Lower lobe of right lung (tissue), 2 donors: ENCODE results near the gene LRP3. TPM values are rescaled to one million over a fixed set of nuclear protein-coding genes. Genes with fewer than 3 reads are reported as not detected.

ENCODE experiments used
- ATAC-seq, 2 donors: fragments of 200-7000 bp; cut with Tn5 transposase; one replicate each; pipeline ENCODE4 v1.9.1; 2020 to 2022; ENCODE audit warnings: mild to moderate bottlenecking in 2 of 2, moderate library complexity in 2 of 2
- DNase-seq: peaks from one replicate; pipeline ENCODE4 v3.0.0-alpha.2; 2020
- H3K27ac ChIP-seq: fragments of 200-600 bp; one replicate; pipeline ENCODE4 v1.8.0; 2022
- H3K27me3 ChIP-seq: fragments of 200-600 bp; one replicate; pipeline ENCODE4 v1.8.0; 2022; ENCODE audit warnings: low read depth
- H3K36me3 ChIP-seq: fragments of 200-600 bp; one replicate; pipeline ENCODE4 v1.8.0; 2022; ENCODE audit warnings: mild to moderate bottlenecking
- H3K4me1 ChIP-seq: fragments of 200-600 bp; one replicate; pipeline ENCODE4 v1.8.0; 2022
- H3K4me3 ChIP-seq: fragments of 200-600 bp; one replicate; pipeline ENCODE4 v1.8.0; 2022; ENCODE audit warnings: mild to moderate bottlenecking
- H3K9me3 ChIP-seq: fragments of 200-600 bp; one replicate; pipeline ENCODE4 v1.8.0; 2022
- intact Hi-C: fragments of 100-400 bp; cut with DNase I; formaldehyde crosslinking; loops from one replicate; pipeline ENCODE4 v1.11.0; 2022
- total RNA-seq: library from RNA; stranded (reverse); fragmentation: NEBNext Ultra II Directional; extraction: Animal tissue kit (Norgen Biotek cat#: 25700); gene quantifications from one replicate; pipeline ENCODE4 v1.2.1, GENCODE V29; 2021
- TF ChIP-seq, protein P1 (sequence below): fragments of 200-600 bp; IDR thresholded peaks from one replicate; pipeline ENCODE4 v1.8.0; 2022; ENCODE audit warnings: antibody characterized with exemption, mild to moderate bottlenecking
- donor health status: DM: no; HTN: yes; CAD: no; lungs with severe emphysema.

Gene LRP3
- total RNA-seq, 1 donor from 2014 or later: 13.8 TPM

DNA sequence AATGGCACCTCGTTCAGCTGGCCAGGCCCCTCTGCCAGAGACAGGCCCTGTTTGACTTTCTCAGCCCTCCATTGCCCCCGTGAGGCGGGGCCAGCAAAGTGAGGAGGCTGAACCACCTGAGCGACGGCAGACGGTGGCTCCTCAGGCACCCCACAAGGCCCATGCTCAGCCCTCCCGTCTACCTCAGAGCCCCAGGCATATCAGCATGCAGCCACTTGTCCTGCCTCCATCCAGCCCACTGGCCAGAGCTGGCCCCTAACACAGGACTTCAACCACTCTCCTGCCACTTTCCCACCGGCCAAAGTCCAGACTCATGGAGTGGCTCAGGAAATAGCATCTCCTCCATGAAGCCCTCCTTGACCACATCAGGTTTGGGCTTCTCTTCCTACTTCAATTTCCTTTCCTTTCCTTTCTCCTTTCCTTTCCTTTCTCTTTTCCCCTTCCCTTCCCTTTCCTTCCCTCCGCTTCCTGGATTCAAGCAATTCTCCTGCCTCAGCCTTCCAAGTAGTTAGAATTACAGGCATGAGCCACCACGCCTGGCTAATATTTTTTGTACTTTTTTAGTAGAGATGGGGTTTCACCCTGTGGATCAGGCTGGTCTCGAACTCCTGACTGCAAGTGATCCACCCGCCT is 22.2 kb downstream of the LRP3 start:
- no peaks in the 10 kb centered on the region for H3K36me3 ChIP-seq
- H3K27ac ChIP-seq: no peak overlapping the region
- TF ChIP-seq, protein P1, sequence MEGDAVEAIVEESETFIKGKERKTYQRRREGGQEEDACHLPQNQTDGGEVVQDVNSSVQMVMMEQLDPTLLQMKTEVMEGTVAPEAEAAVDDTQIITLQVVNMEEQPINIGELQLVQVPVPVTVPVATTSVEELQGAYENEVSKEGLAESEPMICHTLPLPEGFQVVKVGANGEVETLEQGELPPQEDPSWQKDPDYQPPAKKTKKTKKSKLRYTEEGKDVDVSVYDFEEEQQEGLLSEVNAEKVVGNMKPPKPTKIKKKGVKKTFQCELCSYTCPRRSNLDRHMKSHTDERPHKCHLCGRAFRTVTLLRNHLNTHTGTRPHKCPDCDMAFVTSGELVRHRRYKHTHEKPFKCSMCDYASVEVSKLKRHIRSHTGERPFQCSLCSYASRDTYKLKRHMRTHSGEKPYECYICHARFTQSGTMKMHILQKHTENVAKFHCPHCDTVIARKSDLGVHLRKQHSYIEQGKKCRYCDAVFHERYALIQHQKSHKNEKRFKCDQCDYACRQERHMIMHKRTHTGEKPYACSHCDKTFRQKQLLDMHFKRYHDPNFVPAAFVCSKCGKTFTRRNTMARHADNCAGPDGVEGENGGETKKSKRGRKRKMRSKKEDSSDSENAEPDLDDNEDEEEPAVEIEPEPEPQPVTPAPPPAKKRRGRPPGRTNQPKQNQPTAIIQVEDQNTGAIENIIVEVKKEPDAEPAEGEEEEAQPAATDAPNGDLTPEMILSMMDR: no peak
- no peak for ATAC-seq
- intact Hi-C loops: no loop called here
- no peak for DNase-seq
- no peaks in the 10 kb centered on the region for H3K9me3 ChIP-seq
- H3K27me3 ChIP-seq: peaks cover 4% of the 10 kb centered on the region
- H3K4me3 ChIP-seq: no peak overlapping the region
- H3K4me1 ChIP-seq: no peaks in the 10 kb centered on the region

DNA sequence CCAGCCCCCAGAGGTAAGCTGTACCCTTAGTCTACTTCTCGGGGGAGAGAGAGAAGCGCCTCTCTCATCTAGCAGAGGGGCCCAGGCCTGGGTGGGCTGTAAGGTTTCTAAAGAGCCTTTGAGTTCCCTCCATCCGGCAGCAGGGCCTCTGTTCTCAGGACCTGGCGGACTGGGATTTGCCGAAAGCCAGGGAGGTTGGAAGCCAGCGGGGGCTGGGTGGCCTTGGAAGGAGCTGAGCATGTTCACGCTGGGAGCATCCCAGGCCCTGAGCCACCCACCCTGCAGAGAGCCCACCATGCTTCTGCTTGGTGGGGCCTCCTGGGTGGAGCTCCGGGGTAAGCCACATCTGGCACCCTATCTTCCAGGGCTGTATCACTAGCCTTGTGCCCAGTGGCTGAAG is 23.8 kb downstream of the LRP3 start:
- Histone ChIP-seq H3K4me3 (no peak overlapping the region), H3K4me1 (no peaks in the 10 kb centered on the region), H3K9me3 (no peaks in the 10 kb centered on the region), H3K27me3 (peaks cover 11% of the 10 kb centered on the region), H3K27ac (no peak overlapping the region), H3K36me3 (no peaks in the 10 kb centered on the region)
- ATAC-seq (no peak), DNase-seq (no peak)
- TF ChIP-seq, protein P1: no peak
- intact Hi-C loops: no loop called here

DNA sequence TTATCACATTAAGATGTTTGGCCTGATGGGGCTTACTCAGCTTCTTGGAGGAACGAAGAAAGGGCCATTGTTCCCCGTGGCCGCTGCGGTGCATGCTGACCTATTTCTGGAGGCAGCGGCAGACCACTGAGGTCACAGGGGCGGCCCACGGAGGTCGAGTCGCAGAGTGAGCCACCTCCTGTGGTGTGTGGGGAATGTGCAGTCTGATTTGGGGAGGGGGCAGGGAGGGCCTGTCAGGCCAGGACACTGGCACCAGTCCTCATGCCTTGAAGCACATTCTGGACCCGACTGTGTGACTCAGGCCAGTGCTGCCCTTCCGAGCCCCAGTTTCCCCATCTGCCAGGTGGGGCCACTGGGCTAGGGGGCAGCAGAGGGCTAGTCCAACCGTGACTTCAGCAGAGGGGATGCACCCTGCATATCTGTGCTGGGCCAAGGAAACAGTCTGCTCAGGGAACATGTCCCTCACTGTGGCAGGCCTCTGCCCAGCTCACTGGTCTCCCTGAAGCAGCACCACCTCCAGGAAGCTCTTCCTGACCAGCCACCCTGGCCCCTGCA is 25.2 kb downstream of the LRP3 start:
- TF ChIP-seq, protein P1: no peak
- no peak for DNase-seq
- ATAC-seq: no peak
- Histone ChIP-seq H3K27ac (no peak overlapping the region), H3K36me3 (no peaks in the 10 kb centered on the region), H3K4me1 (no peaks in the 10 kb centered on the region), H3K4me3 (no peak overlapping the region), H3K9me3 (no peaks in the 10 kb centered on the region), H3K27me3 (peaks cover 11% of the 10 kb centered on the region)
- intact Hi-C loops: no loop called here

DNA sequence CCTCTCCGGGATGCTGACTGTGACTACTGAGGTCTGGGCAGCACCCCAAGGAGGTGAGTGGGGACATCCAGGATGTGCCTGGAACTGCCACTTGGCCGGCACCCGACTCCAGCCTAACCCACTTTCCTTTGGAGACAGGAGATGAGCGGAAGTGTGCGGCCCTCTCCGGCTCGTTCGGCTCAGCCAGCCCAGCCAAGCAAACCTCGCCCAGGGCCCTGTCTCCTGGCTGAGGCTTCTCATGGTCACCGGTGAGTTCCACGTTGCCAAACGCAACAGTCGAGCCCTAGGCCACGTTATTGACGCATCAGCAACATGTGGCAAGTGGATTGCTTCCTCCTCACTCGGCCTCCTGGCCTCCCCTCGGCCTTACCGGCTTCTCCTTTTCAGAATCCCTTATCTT is 26.0 kb downstream of the LRP3 start:
- DNase-seq: no peak

DNA sequence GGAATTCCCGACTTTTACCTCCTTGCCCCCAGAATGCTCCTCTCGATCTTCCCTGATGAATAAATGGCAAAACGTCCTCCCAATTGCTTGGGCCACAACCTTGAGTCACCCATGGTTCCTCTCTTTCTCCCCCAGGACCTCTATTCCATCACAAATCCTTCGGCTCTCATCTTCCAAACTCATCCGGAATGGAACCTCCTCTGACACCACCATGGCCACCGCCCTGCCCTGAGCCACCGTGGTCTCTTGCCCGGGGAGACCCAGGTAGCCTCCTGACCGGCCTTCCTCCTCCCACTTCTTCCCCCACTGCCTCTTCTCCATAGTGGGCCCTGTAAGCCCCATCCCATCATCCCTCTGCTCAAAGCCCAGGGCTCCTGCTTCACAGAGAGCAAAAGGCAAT is 26.6 kb downstream of the LRP3 start:
- ATAC-seq (no peak), DNase-seq (no peak)
- Histone ChIP-seq H3K36me3 (no peaks in the 10 kb centered on the region), H3K9me3 (no peaks in the 10 kb centered on the region), H3K4me1 (peaks cover 5% of the 10 kb centered on the region), H3K27me3 (peaks cover 24% of the 10 kb centered on the region), H3K27ac (no peak overlapping the region), H3K4me3 (no peak overlapping the region)
- intact Hi-C loops: no loop called here
- TF ChIP-seq, protein P1: no peak

More for the DNA sequence above, 26.0 kb downstream of the LRP3 start:
- intact Hi-C loops: no loop called here
- no peaks in the 10 kb centered on the region for H3K4me1 ChIP-seq
- TF ChIP-seq, protein P1: no peak
- no peak for ATAC-seq
- H3K4me3 ChIP-seq: no peak overlapping the region
- peaks cover 18% of the 10 kb centered on the region for H3K27me3 ChIP-seq
- H3K36me3 ChIP-seq: no peaks in the 10 kb centered on the region
- no peaks in the 10 kb centered on the region for H3K9me3 ChIP-seq
- no peak overlapping the region for H3K27ac ChIP-seq
